HG03135 (cell line): ENCODE results near the gene LSAMP.
"Not testable (repeated sequence)": the region's sequence is repeated elsewhere in the genome, so short reads cannot be mapped to it uniquely, and the experiment has no call there.

Experiments
- ATAC-seq: cut with Tn5 transposase; IDR thresholded peaks from one replicate; pipeline ENCODE4 v1.9.1; 2021; ENCODE audit warnings: mild to moderate bottlenecking, moderate library complexity; ENCODE audit not compliant: unreplicated experiment

The LSAMP gene

DNA sequence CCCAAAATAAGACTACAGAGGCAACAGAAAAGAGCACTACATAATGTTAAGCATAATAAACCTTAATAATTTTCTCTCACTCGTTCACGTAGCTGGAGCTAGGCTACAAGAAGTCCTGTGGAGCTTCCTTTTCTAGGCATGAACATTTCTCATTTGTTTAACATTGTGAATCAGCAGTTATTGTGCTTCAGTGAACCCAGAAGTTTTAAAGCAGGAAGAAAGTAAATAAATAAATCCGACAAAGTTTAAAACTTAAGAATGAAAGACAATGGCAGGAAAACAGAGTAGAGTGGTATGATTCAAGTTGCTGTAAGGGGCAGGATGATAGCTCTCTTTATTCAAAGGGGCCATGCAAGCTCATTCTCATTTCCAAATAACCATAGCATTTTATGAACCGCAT, 191.8 kb downstream of the LSAMP start:
- no peak for ATAC-seq

- ATAC-seq: no peak
Measured at GRCh38 chr3:116247605-116248004, 197.7 kb downstream of the LSAMP start.

DNA sequence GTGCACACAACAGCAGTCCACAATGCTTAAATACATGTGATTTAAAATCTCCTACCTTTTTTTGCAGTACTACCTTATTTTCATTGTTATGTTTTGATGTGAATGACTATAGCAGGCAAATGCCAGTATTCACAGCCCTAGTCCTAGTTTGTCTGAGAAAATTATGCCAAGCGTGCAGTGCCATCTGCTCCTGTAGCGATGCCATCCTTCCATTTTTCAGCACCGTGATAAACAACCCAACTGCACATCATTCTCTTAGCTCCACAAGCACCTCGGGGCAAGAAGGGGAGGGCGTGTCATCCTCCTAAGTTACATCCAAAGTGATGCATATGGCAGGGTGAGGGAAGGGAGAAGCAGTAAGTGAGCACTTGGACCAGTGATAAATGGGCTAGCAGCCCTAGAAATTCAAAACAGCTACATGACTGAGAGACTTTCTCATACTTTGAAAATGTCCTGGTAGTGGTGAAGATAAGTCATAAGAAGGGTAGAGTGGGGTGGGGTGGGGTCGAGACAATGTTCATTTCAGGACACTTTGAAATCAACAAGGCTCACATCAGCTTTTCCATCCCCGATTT, 198.8 kb downstream of the LSAMP start:
- ATAC-seq: no peak

- ATAC-seq: no peak
Measured at GRCh38 chr3:116242825-116243224, 202.5 kb downstream of the LSAMP start.

- ATAC-seq: no peak
Measured at GRCh38 chr3:116241677-116242076, 203.6 kb downstream of the LSAMP start.

GRCh38 chr3:116240261-116240660, 205.0 kb downstream of the LSAMP start:
- ATAC-seq: no peak

DNA sequence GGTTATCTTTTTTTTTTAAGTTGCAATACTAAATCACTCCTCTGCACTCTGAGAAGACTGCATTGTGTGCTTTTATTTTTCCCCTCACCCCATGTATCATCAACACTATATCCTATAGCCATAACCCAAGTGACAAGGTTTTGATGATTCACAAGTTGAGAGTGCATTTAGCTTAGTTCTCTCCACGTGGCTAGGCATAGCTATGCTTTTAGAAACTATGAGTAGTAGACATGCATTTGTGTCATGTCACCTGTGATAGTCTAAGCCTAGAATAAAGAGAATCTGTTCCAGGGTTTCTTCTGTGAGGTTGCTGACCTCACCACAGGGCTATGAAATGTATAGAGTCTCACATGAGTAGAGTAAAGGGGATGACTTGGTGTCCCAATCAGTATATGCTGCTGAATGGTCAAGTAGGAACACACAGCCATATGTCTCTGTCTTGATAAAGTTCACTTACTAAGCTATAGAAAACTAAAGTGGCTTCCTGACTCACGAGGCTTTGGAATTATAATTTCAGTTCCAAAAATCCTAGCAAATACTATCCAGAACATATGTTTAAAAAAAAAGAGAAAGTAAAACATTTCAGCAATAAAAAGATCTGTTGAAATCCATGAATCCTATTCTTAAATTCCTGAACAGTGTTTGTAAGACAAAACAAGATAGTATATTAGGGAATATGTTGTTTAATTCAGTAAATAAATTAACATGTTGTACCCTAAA, 206.3 kb downstream of the LSAMP start:
- ATAC-seq: no peak

- no peak for ATAC-seq
Measured at GRCh38 chr3:116233711-116234357, 211.5 kb downstream of the LSAMP start.

DNA sequence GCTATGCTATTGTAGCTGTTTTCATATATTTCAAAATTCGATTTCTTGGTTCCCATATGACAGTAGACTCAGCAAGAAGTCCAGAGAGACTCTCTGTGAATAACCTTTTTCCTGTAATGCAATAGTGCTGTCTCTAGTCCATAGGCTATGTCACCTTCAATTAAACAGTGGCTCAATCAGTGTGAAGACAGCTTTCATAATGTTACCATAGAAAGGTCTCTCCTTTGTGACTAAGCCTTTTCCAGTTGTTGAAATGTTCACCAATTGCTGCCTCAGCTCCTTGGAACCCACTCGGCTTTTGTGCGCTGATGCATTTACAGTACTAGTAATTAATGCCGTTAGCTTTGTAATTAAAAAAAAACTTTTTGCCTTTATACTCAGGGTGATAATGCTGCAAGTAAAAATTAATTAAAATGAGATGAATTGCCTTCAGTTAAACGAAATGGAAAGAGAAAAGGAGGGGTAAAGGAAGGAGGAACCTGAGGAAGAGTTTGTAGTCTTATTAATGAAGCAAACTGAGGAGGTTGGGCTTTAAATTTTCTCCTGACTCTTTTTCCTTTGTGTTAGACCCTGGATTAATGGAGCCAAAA, 214.8 kb downstream of the LSAMP start:
- ATAC-seq: no peak

DNA sequence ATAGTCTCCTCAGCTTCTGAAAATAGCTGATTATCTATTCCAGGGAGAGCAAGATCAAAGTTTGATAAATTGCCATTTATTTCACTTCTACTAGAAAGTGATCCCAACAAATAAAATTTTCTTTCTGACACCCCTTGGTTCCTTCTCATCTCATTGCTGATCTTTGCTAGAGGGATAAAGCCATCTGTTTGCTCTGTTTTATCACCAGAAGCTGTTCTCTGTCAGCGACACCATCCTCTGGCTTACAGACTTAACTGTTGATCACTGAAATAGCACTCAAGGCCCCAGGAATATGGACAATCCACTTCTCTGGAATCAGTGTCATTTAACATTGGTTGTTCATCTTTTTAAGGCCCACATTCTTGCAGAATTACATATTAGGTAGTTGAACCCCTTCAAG, 219.0 kb downstream of the LSAMP start:
- no peak for ATAC-seq

DNA sequence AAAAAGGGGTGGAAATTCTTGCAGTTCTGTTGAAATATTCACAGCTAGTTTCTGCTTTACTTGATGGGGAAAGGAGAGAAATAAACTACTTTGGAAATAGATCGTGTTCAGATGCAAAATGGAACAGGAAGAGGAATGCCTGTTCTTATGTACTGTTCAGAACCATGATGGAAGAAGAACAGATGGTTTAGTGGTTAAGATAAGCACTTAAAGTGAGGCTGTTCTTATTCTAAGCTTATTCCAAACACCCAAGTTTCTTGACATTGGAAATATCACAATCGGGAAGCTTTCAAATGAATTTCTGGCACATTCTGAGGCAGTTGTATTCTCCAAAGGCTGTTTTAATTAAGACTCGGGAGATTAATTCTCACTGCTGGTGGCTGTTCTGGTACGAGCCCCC, 228.5 kb downstream of the LSAMP start:
- ATAC-seq: no peak

GRCh38 chr3:116211901-116212300, 233.4 kb downstream of the LSAMP start:
- no peak for ATAC-seq

DNA sequence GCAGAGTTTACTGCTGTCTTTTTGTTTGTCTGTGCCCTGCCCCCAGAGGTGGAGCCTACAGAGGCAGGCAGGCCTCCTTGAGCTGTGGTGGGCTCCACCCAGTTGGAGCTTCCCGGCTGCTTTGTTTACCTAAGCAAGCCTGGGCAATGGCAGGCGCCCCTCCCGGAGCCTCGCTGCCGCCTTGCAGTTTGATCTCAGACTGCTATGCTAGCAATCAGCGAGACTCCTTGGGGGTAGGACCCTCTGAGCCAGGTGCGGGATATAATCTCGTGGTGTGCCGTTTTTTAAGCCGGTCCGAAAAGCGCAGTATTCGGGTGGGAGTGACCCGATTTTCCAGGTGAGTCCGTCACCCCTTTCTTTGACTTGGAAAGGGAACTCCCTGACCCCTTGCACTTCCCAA, 236.5 kb downstream of the LSAMP start:
- ATAC-seq: not testable (repeated sequence)

GRCh38 chr3:116200956-116201690, 244.2 kb downstream of the LSAMP start:
- no peak for ATAC-seq

- no peak for ATAC-seq
Measured at GRCh38 chr3:116199063-116199462, 246.2 kb downstream of the LSAMP start.

DNA sequence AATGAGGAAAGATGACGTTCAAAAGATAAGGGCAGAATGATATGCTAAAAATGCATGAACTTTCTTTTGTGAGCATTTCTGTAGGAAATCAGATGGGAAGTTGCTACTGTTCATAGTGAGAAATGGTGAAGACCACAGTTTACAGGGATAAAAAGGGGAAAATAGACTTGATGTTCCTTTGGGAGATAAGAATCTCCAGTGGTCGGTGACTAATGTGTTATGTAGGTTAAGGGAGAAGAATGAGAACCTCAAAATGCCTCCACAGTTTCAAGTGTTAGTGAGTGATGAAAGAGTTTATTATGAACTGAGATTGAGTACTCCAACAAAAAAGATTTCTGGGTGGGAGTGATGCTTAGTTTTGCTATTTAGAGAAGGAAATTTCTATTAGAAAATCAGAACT, 247.2 kb downstream of the LSAMP start:
- ATAC-seq: no peak

GRCh38 chr3:116192464-116192863, 252.8 kb downstream of the LSAMP start:
- ATAC-seq: no peak

GRCh38 chr3:116191409-116191808, 253.9 kb downstream of the LSAMP start:
- ATAC-seq: no peak

- no peak for ATAC-seq
Measured at GRCh38 chr3:116190095-116190494, 255.2 kb downstream of the LSAMP start.

- no peak for ATAC-seq
Measured at GRCh38 chr3:116188231-116188785, 257.0 kb downstream of the LSAMP start.

GRCh38 chr3:116186049-116186448, 259.2 kb downstream of the LSAMP start:
- ATAC-seq: no peak
